ENCODE measurements around the gene CEP131. TPM values are rescaled to one million over a fixed set of nuclear protein-coding genes. Genes with fewer than 3 reads are reported as not detected.

Gene CEP131
- total and polyA plus RNA-seq, 2 of the 8 experiments (the other 6 are each of a cell fraction or from before 2014, with no cell fraction given): 5.9 to 23.2 TPM

- TF ChIP-seq USF2 (IDR thresholded peaks at IDR 0.05; ENCODE audit: low read length) (no peak), CTBP2 (IDR thresholded peaks at IDR 0.05; ENCODE audit: borderline replicate concordance, insufficient read depth, insufficient read length, low read length) (no peak), RXRA (IDR thresholded peaks at IDR 0.05; ENCODE audit: insufficient read depth, low read depth, low read length) (no peak), CBX5 (IDR thresholded peaks at IDR 0.05; ENCODE audit: low read depth, low read length) (no peak), SIN3A (conservative IDR thresholded peaks at IDR 0.05 in 1 of 2, IDR thresholded peaks at IDR 0.05 in 1 of 2; ENCODE audit: low read depth in 1 of 2, low read length in 2 of 2) (no peak), TEAD4 (IDR thresholded peaks at IDR 0.05; ENCODE audit: low read depth, low read length) (no peak), JUND (IDR thresholded peaks at IDR 0.05; ENCODE audit: low read length) (no peak), NANOG (IDR thresholded peaks at IDR 0.05; ENCODE audit: insufficient read depth, low read depth, low read length, poor library complexity, severe bottlenecking) (no peak), POU5F1 (IDR thresholded peaks at IDR 0.05; ENCODE audit: low read depth, low read length) (no peak), NRF1 (IDR thresholded peaks at IDR 0.05; ENCODE audit: low read depth, low read length) (no peak)
Observed at GRCh38 chr17:81180836-81181810, 41.6 kb downstream of the CEP131 start (continued).

Data from H1 (cell line).